Measurements from ENCODE around the gene SAPCD2.

Gene SAPCD2

GRCh38 chr9:137030538-137031527, 39.5 kb downstream of the SAPCD2 start:
- ATAC-seq: peak in 1 of 2 donors; percentile 2

- ATAC-seq: no peak
These were observed 40.4 kb downstream of the SAPCD2 start for GRCh38 chr9:137030006-137030405.

GRCh38 chr9:137029058-137029936, 41.1 kb downstream of the SAPCD2 start:
- ATAC-seq: peak; percentile 36 to 39

GRCh38 chr9:137028263-137029057, 41.9 kb downstream of the SAPCD2 start:
- peak; percentile 42 to 62 for ATAC-seq

- no peak for ATAC-seq
These were observed 42.7 kb downstream of the SAPCD2 start, which contains the start of gene ABCA2 for GRCh38 chr9:137027369-137028262. TSS of gene ABCA2 (minus strand) at chr9:137028237. CDS start at chr9:137028140, 97 bp downstream.

GRCh38 chr9:137026828-137027227, 43.5 kb downstream of the SAPCD2 start:
- ATAC-seq: no peak

GRCh38 chr9:137026384-137026783, 44.0 kb downstream of the SAPCD2 start:
- no peak for ATAC-seq

GRCh38 chr9:137025517-137025966, 44.8 kb downstream of the SAPCD2 start:
- ATAC-seq: no peak

- no peak for ATAC-seq
These were observed 46.8 kb downstream of the SAPCD2 start for GRCh38 chr9:137023583-137023991.

GRCh38 chr9:137023157-137023556, 47.2 kb downstream of the SAPCD2 start:
- no peak for ATAC-seq

- no peak for ATAC-seq
These were observed 47.7 kb downstream of the SAPCD2 start for GRCh38 chr9:137022662-137023008.

- peak; percentile 76 to 89 for ATAC-seq
These were observed 48.2 kb downstream of the SAPCD2 start for GRCh38 chr9:137021979-137022661.

- ATAC-seq: no peak
These were observed 48.8 kb downstream of the SAPCD2 start for GRCh38 chr9:137021568-137021978.

GRCh38 chr9:137020771-137021567, 49.4 kb downstream of the SAPCD2 start:
- no peak for ATAC-seq

- no peak for ATAC-seq
These were observed 50.3 kb downstream of the SAPCD2 start for GRCh38 chr9:137019891-137020683.

GRCh38 chr9:137018761-137019559, 51.4 kb downstream of the SAPCD2 start:
- no peak for ATAC-seq

GRCh38 chr9:137017791-137018497, 52.4 kb downstream of the SAPCD2 start:
- ATAC-seq: no peak

Measured in activated CD4-positive, CD25-positive, alpha-beta regulatory T cell treated with anti-CD3 and anti-CD28 coated beads, Interleukin-2, amount 50 U/mL, for 24 hours (primary cell).